MM.1S (cell line): ENCODE results near the gene ST8SIA2.

ENCODE experiments used
- CTCF ChIP-seq: fragments of 300-600 bp; sonication (generic); IDR thresholded peaks from 2 replicates; pipeline ENCODE4 v1.5.1; 2016; ENCODE audit warnings: antibody characterized with exemption, low read length, mixed read lengths
- EZH2 ChIP-seq: fragments of 300-600 bp; sonication (generic); optimal IDR thresholded peaks from 2 replicates; pipeline ENCODE3; 2017; ENCODE audit warnings: low read depth, mild to moderate bottlenecking, antibody characterized with exemption, low read length, mixed read lengths

- TF ChIP-seq EZH2 = no peak
- no peak for TF ChIP-seq CTCF
Observed at GRCh38 chr15:92452143-92452542, 58.5 kb downstream of the ST8SIA2 start.
